ENCODE data around the gene OPCML.

The OPCML gene

DNA sequence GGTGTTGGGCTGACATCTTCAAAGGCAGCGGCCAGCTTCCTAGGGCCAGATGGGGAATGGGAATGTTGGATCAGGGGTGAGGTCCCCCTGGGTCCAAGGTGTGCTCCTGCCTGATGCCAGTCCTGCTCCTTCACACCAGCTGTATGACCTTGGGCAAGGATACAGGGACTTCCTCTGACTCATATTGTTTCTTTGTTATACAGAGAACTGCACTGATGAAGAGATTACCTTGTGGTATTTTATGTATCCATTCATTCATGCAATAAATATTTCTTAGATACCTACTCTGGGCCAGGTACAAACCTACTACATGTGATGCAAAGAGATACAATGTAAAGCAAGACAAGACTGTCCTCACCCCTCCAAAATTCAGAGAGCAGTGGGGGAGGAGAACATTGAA lies 3.9 kb upstream of the OPCML start:
- no peak for DNase-seq

DNA sequence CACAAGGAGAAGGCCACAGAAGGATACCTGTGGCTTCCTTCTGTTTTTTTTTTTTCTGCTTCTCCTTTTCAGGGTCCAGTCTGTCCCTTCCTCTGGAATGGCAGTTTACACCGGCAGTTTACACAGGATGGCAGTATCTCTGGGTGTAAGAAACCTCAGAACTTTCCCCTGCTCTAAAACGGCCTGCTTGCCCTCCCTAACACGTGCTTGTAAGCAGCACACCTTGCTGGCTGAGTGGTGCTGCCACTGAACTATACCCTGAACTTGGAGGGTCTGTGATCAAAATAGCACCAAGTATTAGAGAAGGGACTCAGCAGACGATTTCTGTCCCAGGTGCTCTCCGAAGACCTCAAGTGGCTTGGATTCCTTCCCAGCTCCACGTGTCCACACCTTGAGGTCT lies 904 bp upstream of the OPCML start:
- no peak for DNase-seq

DNA sequence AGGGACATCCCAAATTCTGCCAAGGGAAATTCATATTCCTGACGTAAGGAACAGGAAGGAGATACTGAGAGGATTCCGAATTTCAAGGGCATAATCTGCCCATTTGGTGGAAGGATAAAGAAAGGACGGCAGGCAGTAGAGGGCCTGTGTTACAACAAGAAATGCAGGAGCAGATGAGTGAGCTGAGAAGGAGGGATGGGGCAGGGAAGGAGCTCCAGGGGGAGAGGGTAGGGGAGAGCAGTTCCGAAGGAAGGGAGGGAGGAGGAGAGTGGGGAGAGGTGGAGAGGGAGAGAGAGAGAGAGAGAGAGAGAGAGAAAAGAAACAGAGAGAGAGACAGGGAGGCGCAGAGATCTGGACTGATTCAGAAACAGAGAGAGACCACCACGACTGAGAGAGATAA lies 843 bp downstream of the OPCML start:
- no peak for DNase-seq

DNA sequence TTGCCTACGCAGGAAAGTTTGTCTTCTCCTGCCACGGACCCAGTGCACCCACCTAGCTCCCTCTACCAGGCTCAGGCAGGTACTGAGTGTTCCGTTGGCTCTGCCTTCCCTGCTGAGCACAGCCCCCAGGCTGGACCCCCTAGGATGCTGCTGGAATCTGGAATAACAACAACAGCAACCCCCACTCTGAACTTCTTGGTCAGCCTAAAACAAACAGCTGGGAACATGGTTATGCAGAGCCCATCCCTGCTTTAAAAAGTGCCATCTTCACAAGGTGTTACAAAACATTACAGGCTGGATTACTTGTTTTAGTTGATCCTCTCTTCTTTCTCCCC lies 1.8 kb downstream of the OPCML start:
- no peak for DNase-seq

DNA sequence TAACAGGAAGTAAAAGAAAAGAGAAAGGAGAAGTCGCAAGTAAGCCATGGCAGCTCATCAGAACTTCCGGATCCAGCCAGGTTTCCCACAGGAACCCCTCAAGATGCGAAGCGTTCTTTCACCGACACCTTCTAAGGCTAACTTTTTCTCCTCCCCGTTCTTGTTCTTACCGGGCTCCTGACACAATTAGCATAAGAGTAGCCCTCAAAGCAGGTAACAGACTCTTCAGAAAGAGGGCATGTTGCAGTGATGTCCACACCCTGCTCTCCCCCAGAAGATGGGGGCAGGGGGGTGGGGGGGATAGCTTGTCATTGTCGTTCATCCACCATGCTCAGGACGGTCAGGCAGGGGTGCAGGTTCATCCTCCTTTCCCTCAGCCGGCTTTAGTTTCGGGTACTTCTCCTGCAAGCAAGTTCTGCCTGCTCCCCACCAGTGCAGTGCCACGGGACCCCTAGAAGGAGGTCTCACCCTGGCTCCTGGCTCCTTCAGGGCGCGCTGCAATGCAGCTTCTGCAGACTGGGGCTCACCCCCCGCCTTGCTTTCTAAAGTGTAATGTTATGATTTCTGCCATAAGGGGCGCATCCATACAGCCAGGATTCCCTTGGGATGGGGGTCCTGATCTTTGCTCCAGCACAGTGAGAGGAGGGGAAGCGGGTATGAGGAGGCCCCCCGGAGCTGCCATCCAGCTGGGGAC lies 2.3 kb downstream of the OPCML start:
- no peak for DNase-seq

DNA sequence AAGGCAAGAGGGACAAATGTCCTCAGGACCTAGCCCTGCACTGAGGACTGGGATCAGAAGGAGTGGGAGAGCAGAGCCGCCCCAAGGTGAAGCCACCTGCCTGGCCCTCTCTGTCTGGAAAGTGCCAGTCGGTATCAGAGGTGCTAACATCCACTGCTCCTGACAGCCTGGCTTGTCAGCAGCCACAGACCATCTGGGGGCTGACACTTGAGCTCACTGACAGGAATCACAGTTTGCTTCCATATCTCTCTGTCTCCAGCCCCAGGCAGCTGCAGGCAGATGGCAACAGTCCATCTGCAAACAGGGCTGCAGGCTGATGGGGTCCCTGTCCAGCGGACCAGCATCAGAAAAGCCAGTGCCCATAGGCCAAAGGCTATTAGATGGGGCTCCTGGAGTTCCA lies 5.5 kb downstream of the OPCML start:
- DNase-seq: no peak

DNA sequence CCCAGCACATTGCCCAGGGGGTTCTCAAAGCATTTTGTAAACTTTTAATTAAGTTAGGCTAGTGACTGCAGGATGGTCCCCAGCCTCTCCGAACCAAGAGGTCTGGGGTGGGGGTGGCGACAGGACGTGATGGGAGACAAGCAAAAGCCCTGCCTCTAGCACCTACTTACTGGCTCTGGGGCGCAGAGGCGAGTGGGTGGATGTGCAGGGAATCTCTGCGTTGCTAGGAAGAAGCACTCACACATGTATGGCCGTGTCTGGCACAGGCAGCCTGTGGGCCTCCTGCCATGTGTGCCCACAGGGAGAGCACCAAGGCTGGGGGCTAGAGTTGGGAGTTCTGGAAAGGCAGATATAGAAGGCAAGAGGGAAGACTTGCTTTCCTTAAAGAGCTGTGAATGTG lies 6.3 kb downstream of the OPCML start:
- DNase-seq: no peak

DNA sequence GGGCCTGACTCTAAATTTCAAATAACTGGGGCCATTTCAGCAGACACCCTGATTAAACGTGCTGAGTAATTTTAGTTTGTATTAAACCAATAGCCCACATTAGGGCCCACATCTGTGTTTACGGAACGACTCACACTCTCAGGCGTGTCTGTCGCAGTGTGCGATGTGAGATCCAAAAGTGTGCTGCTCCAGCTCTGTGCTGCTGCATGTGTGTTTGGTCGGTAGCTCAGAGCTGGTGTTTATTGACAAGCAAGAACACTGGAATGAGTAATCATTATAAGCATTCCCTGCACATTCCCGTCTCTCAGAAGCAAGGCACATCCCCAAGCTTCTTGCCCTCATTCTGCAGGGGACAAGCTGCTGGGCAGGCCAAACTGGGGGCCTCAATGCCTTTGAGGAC lies 7.8 kb downstream of the OPCML start:
- DNase-seq: no peak

DNA sequence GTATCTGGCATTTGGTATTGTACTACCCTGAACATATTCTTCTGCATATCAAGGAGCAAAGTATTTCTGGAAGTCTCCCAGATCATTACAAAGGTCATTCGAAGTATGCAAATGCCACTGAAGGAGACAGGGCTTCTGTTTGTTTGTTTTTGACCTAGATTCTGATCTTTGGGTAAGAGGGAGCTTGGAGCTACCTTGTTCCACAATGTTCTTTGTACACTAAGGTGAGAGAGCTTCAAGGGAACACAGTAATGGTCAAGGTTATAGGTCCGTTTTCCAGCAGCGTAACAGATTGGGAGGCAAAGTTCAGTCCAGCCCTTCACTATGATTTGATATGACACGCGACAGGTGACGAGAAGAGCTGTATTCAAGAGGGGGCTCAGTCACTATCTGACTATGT lies 10.0 kb downstream of the OPCML start:
- DNase-seq: no peak

DNA sequence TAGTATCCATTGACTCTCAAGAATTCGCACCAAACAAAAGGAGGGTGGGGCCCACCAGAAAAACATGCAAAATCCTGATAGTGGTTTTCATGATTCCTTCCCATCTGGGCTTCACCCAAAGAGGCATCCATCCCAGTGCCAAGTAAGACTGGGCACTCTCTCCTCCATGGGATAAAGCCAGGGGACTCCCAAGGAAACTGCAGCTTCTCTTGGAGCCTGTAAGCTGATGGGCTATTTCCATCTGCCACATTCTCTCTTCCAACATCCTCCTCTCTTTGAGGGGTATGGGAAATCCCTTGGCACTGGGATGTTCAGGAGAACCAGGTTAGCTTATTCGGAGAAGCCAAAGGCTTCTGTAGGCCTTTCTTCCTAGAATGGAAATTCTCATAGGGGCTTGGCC lies 10.8 kb downstream of the OPCML start:
- no peak for DNase-seq

DNA sequence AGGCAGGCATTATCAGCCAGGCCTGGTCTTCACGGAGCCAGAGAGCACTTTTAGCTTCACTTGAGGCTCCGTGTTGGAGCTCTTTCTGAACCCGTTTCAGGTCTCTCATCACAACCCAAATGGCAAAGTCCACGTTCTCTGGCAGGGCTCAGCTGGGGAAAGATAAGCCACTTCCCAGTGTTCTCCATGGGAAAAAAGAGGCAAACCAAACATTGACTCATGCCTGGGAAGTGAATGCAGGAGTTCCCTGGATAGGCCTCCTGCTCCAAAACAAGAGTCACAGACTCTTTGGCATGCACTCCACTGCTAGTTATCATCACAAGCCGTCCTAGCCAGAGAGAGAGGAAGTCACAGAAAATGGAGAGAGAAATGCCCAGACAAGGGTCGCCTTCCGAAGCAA lies 11.6 kb downstream of the OPCML start:
- DNase-seq: no peak

DNA sequence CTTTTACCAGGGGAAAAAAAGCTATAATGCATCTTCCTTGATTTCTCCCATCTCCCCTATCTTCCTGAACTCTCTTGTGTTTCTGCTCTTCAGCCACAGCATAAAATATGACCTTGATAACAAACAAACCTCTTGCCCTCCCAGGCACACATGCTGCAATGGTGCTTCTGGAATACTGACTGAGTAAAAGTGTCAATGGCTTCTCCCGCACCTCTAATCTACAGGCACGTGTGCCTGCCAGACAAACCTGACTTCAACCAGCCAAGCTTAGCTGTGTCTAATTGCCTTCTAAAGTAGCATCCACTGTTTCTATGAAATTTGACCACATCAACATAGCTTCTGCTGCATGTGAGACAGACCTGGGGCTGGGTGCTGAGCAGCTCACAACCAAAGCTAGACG lies 12.7 kb downstream of the OPCML start:
- no peak for DNase-seq

DNA sequence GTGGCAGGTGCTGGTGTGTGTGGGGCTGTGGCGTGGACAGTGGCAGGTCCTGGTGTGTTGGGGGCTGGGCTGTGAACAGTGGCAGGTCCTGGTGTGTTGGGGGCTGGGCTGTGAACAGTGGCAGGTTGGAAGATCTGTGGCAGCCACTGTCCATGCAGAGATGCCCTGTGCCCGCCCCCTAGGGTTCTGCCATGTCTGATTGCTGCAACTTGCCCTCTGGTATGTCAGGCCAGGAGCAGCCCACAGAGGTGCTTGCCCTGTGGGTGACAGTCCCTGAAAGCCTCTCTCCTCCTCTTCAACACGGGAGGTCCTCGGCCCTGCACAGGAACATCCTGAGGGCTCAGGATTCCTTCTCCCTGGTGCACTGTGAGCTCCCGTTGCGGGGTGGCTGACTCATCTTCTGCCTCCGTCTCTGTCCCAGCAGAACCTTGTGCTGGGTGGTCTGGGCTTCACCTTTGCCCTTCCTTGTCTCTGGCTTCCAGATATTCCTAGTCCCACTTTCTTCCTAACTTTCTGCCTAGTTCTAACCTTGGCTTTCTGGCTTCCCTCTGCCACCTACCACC lies 13.5 kb downstream of the OPCML start:
- DNase-seq: no peak

DNA sequence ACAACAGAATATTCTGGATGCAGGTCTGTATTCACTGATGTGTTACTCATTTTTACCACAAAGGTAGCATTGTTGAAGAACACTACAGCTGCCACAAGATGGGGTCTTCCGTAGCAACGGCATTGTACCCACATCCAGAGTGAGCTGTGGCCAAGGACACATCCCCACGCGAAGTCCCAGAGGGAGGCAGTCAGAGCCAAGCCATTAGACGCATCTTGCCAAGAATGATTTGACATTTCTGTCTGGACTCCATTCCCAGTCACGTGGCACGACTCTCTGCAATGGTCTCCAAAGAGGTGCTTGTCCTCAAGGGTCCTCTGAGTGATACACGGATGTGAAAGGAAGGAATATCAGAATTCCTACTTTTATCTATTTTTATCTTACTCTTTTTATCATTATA lies 15.5 kb downstream of the OPCML start:
- no peak for DNase-seq

DNA sequence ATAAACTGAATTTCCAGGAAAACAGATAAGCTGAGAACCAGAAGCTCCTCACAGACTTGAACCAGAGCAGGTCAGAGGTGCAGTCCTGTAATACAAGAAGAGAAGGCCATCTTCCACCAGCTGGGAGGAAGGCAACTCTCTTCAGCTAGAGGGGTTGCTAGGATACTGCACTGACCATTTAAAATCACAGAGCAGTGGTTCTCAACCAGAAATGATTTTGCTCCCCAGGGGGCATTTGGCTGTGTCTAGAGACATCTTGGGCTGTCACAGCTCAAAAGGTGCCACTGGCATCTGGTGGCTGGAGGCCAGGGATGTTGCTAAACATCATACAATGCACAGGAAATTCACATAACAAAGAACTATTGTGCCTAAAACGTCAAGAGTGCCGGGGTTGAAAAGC lies 17.2 kb downstream of the OPCML start:
- no peak for DNase-seq

DNA sequence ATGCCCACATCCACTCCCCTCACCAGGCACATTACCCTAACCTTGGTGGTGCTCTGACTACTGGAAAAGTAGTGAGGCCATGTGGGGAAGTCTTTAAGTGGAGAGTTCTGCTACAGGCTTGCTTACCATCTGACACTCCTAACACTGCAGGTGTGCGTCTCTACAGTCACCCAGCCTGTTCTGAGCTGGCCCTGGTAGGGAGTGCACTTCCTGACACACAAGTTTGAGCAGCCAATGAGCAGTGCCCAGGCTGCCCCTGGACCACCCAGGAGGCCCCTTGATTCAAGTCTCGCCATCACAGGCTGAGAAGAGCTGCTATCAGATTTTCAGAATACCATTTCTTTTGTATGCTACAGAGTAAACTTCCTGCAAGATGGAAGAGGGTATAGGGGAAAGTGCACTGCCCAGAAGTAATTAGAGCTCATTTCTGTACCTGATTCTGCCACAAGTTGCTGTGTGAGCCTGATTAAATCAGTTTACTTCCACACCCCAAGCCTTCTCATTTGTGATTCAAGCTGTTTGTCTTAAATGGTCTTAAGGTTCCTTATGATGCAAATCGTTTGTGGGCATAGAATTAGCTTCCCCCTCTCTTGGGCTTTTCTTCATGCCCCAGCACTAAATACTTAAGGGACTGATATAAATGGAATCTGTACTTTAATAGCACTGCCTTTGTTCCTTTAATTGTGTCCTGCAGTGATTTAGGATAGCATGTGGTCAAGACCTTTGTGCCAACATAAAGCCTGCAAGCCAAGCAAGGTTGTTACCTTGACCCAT lies 22.2 kb downstream of the OPCML start:
- no peak for DNase-seq

DNA sequence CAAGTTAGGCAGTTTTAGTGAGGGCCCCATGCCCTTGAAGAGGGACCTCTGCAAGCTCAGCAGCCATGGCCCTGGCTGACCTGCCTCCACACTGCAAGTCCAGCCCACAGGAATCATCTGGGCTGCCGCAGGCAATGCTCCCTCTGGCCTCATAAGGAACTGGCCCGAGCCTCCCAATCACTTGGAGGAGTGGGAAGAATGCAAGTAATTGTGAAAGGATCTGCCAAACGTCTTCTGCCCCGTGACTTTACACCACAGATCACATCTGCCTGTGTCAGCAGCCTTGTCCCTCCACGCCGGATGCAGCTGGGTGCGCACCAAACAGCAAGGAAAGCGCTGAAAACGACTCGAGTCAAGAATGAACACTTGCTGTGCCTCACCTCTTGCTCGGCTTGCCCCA lies 23.8 kb downstream of the OPCML start:
- no peak for DNase-seq

DNA sequence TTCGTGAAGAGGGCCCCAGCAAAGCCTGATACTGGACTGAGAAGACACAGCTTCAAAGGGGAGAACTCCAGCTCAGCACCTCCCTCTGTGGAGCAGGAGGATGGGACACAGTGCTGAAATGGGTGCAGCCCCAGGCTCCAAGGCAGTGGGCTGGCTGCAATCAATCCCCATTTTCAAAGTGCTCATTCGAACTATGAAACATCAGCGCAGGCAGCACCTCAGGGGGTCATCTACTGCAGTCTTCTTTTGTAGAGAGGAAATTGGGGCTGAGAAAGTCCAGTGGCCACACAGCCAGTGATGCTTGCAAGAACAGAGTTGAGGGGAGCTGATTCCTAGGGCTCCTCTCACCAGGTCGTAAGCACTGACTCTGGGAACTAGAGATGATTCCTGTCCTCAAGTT lies 25.1 kb downstream of the OPCML start:
- no peak for DNase-seq

DNA sequence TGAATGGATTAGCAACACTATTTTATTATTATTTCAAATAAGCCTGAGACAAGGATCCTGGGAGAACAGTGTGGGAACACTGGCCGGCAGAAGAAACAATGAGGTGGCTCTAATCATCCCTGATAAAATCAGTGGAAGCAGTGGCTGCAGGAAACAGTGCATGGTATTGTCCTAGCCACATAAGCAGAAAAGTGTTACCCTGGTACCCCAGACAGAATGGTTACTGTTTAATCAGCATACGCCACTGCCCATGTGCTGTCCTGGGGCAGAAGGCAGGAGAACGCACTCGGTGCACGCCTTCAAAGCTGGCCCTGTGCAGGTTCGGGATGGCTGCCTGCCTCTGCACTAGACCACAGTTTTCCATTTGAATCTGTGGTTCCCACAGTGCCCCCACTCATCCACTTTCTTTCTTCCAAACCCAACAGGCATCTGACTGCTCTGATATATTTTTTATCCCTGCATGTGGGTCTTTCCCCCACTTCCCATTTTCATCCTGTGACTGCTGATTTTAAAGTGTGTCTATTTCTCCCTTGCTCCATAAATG lies 25.7 kb downstream of the OPCML start:
- no peak for DNase-seq

DNA sequence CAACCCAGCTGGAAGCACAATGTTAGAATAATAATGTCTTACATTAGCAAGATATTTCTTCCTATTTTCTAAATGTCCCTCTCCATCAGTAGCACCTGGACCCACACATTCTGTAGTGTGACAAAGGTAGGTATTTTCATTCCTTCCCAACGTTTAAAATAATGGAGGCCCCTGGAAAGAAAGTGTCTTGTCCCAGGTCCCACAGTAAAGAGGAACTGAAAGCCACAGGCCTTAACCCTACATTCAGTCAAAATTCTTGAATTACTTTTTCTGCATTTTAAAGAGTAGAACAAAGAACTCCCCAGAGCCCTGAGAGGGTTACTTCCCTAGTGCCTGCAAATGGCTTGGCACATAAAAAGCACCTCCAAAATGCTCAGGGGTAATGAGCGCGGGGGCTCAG lies 26.3 kb downstream of the OPCML start:
- no peak for DNase-seq

DNA sequence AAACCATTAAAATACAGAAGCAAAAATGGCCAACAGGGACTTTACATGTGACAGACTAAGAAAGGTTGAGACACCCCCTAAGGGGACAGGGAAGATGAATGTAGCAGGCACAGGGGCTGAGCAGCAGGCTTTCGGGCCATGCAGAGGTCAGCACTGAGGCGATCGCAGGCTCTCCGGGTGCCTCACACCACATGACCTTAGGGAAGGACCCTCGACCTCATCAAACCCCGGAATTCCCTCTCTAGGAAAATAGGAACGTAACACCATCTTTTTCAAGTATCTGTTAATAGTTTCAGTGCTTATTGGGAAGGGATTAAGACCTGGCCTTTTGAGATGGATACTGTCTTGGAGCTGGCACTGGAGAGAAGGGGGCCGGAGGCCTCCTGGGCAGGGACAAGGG lies 27.4 kb downstream of the OPCML start:
- DNase-seq: no peak

DNA sequence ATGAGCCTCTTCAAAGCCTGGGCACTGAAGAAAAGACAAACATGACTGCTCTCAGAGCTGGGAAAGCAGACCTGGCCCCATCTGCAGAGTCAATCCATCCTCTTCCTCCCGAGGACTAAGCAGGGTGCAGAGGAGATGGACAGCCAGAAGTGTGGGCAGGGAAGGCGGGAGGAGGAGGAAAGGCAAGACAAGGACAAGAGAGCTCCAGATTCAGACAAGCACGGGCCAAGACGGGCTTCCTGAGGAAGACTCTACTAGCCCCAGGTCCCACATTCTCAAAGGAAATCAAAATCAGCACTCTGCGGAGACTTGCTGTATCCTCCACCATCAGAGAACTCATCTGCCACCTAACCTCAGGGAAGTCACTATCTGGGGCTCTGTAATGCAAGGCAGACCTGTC lies 28.5 kb downstream of the OPCML start:
- DNase-seq: no peak

DNA sequence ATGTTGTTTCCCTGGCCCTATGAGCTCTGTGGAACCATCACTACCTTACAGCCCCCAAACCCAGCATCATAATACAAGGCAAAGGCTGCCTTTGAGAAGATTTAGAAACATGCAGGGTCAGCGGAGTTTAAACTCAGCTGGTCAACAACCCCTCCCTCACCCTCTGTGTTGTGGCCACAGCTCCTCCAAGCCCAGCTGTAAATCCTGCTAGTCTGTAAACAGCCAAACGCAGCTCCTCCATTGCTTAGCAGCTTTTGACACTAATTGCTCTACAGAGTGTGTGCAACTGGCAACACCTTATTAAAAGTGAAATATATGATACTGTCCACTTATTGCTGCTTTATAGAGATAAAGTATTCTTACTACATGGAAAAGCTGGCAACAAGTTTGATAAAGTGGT lies 29.1 kb downstream of the OPCML start:
- no peak for DNase-seq

All from bone marrow (tissue), 2 donors.